Tibial nerve (tissue), 4 donors: ENCODE measurements around the gene FNBP1. TPM values are rescaled to one million over a fixed set of nuclear protein-coding genes. Genes with fewer than 3 reads are reported as not detected.
A peak's percentile ranks its signal among the peaks of the same experiment; 100 is the strongest.
"Not testable (repeated sequence)": the region's sequence is repeated elsewhere in the genome, so short reads cannot be mapped to it uniquely, and the experiment has no call there.

Experiments used
- DNase-seq, 2 donors: peaks; one replicate each; pipeline ENCODE4 v3.0.0-alpha.2; 2019; ENCODE audit warnings: low spot score in 2 of 2
- H3K27ac ChIP-seq, 4 donors: fragments of 200-600 bp; sonication (generic) in 3 of 4; one replicate each; pipeline ENCODE4 v1.5.1; 2017 to 2019; ENCODE audit warnings: mild to moderate bottlenecking in 1 of 4
- H3K27me3 ChIP-seq, 2 donors: fragments of 200-600 bp; sonication (generic) in 1 of 2; one replicate each; pipeline versions ENCODE4 v1.5.1 to v1.6.0; 2017 to 2019
- H3K36me3 ChIP-seq, 3 donors: fragments of 200-600 bp; sonication (generic); one replicate each; pipeline ENCODE4 v1.5.1; 2018 to 2019
- H3K4me1 ChIP-seq, 4 donors: fragments of 200-600 bp; sonication (generic) in 3 of 4; one replicate each; pipeline ENCODE4 v1.5.1; 2017 to 2019
- H3K4me3 ChIP-seq, 4 donors: fragments of 200-600 bp; sonication (generic) in 3 of 4; one replicate each; pipeline ENCODE4 v1.5.1; 2017 to 2019; ENCODE audit warnings: mild to moderate bottlenecking in 1 of 4, moderate library complexity in 1 of 4
- H3K9me3 ChIP-seq, 4 donors: fragments of 200-600 bp; sonication (generic) in 3 of 4; one replicate each; pipeline ENCODE4 v1.5.1; 2017 to 2019
- EP300 ChIP-seq, 2 donors: sonication (generic); formaldehyde crosslinking; IDR thresholded peaks; one replicate each; pipeline ENCODE4 v1.6.1; 2017; ENCODE audit warnings: antibody characterized with exemption in 2 of 2, mild to moderate bottlenecking in 1 of 2
- POLR2A ChIP-seq, 2 donors: fragments of 450-650 bp; IDR thresholded peaks; one replicate each; pipeline ENCODE4 v1.6.1; 2017; ENCODE audit warnings: antibody characterized with exemption in 2 of 2, mild to moderate bottlenecking in 2 of 2, moderate library complexity in 2 of 2
- WGBS, 2 donors: methylation state at CpG; one replicate each; pipeline ENCODE4 v1.1.5; 2018; 5-methylcytosine and 5-hydroxymethylcytosine counted together
- total RNA-seq, 4 donors: library from RNA; depleted of rRNA; stranded (reverse); fragments of >200 nt; gene quantifications; one replicate each; pipeline ENCODE4 v1.1.0, GENCODE V29; 2016
- TF ChIP-seq, protein P1 (sequence below), 5 experiments: fragments of 200-600 bp in 3 of 5; fragments of 450-650 bp in 2 of 5; sonication (generic) in 3 of 5; IDR thresholded peaks; one replicate each; pipeline ENCODE4 v1.5.1; 2016 to 2019; ENCODE audit warnings: antibody characterized with exemption in 5 of 5, mild to moderate bottlenecking in 3 of 5, moderate library complexity in 2 of 5

FNBP1 gene
- total RNA-seq, 4 donors from 2014 or later = 77.0 to 114 (median 86.4) TPM

DNA sequence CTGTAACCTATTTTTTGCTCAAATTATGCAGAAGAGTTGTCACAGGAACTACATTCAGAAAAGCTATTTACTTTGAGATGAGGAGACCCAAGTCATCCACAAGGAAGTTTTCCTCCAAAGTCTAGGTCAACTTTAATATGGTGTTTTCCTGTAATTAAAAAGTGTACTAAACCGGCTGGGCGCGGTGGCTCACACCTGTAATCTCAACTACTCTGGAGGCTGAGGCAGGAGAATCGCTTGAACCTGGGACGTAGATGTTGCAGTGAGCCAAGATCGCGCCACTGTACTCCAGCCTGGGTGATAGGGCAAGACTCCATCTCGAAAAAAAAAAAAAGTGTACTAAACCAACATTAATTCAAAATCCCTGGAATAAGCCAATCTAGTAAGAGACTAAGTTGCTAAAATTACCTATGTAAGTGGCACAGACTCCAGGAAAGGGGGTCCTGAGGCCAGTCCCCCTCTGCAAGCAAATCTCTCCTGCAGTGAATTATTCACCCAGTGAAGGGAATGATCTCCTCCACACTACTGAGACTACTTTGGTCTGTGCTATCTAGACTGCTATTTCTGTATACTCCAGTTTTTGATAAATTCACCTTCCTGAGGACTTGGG, 38.9 kb downstream of the FNBP1 start:
- no peaks in the 10 kb centered on the region for H3K27me3 ChIP-seq
- no peak overlapping the region for H3K4me3 ChIP-seq
- no peak for DNase-seq
- no peak for TF ChIP-seq EP300 (IDR thresholded peaks at IDR 0.05)
- TF ChIP-seq, protein P1, sequence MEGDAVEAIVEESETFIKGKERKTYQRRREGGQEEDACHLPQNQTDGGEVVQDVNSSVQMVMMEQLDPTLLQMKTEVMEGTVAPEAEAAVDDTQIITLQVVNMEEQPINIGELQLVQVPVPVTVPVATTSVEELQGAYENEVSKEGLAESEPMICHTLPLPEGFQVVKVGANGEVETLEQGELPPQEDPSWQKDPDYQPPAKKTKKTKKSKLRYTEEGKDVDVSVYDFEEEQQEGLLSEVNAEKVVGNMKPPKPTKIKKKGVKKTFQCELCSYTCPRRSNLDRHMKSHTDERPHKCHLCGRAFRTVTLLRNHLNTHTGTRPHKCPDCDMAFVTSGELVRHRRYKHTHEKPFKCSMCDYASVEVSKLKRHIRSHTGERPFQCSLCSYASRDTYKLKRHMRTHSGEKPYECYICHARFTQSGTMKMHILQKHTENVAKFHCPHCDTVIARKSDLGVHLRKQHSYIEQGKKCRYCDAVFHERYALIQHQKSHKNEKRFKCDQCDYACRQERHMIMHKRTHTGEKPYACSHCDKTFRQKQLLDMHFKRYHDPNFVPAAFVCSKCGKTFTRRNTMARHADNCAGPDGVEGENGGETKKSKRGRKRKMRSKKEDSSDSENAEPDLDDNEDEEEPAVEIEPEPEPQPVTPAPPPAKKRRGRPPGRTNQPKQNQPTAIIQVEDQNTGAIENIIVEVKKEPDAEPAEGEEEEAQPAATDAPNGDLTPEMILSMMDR (IDR thresholded peaks at IDR 0.05) = no peak
- TF ChIP-seq POLR2A (IDR thresholded peaks at IDR 0.05) = no peak
- peaks cover 0 to 24% (median 2%) of the 10 kb centered on the region in 4 donors for H3K4me1 ChIP-seq
- 80 to 81% methylated on average over 8 of the region's 8 CpGs for WGBS, 2 donors
- no peaks in the 10 kb centered on the region for H3K9me3 ChIP-seq
- no peak overlapping the region for H3K27ac ChIP-seq
- peaks cover 0 to 18% (median 0%) of the 10 kb centered on the region in 3 donors for H3K36me3 ChIP-seq

DNA sequence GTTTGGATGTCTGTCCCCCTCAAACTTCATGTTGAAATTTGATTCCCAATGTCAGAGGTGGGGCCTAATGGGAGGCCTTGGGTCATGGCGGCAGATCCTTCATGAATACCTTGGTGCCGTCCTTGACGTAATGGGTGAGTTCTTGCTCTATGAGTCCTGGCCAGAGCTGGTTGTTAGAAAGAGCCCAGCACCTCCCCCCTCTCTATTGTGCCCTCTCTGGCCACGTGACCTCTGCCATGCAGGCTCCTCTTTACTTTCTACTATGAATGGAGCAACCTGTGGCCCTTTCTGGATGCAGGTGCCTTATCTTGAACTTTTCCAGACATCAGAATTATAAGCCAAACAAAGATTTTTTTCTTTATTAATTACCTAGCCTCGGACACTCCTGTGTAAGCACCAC, 40.7 kb downstream of the FNBP1 start:
- DNase-seq = no peak
- peaks cover 0 to 18% (median 0%) of the 10 kb centered on the region in 3 donors for H3K36me3 ChIP-seq
- WGBS, 2 donors = 85 to 88% methylated on average over 5 of the region's 5 CpGs
- TF ChIP-seq, protein P1 (IDR thresholded peaks at IDR 0.05) = no peak
- TF ChIP-seq POLR2A (IDR thresholded peaks at IDR 0.05) (no peak), EP300 (IDR thresholded peaks at IDR 0.05) (no peak)
- H3K27me3 ChIP-seq = no peaks in the 10 kb centered on the region
- no peaks in the 10 kb centered on the region for H3K9me3 ChIP-seq
- no peak overlapping the region for H3K4me3 ChIP-seq
- peaks cover 0 to 29% (median 11%) of the 10 kb centered on the region in 4 donors for H3K4me1 ChIP-seq
- no peak overlapping the region for H3K27ac ChIP-seq

GRCh38 chr9:130001190-130001589, 41.8 kb downstream of the FNBP1 start:
- TF ChIP-seq EP300 (IDR thresholded peaks at IDR 0.05) = no peak
- TF ChIP-seq, protein P1 (IDR thresholded peaks at IDR 0.05) = no peak
- TF ChIP-seq POLR2A (IDR thresholded peaks at IDR 0.05) = no peak
- DNase-seq = no peak
- Histone ChIP-seq H3K4me3 (no peak overlapping the region), H3K36me3 (peaks cover 0 to 14% (median 0%) of the 10 kb centered on the region in 3 donors), H3K27me3 (no peaks in the 10 kb centered on the region), H3K9me3 (no peaks in the 10 kb centered on the region), H3K4me1 (peaks cover 0 to 38% (median 15%) of the 10 kb centered on the region in 4 donors), H3K27ac (peak overlapping the region in 1 of 4 donors; percentile 42)
- 70 to 77% methylated on average over 7 of the region's 7 CpGs for WGBS, 2 donors

DNA sequence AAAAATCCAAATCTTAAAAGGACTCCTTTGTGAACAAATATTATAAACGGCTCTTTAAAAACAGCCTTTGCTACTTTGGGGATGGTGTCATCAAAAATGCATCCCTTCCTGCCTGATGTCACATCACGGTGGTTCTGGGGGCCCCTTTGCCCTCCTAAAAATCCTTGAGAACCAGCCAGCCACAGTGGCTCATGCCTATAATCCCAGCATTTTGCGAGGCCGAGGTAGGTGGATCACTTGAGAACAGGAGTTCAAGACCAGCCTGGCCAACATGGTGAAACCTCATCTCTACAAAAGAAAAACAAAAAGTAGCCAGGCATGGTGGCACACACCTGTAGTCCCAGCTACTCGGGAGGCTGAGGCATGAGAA, 43.9 kb downstream of the FNBP1 start:
- TF ChIP-seq EP300 (IDR thresholded peaks at IDR 0.05) (no peak), POLR2A (IDR thresholded peaks at IDR 0.05) (no peak)
- TF ChIP-seq, protein P1 (IDR thresholded peaks at IDR 0.05) = no peak
- H3K4me1 ChIP-seq = peaks cover 0 to 59% (median 28%) of the 10 kb centered on the region in 4 donors
- WGBS, 2 donors = 44 to 47% methylated on average over 5 of the region's 5 CpGs
- H3K27ac ChIP-seq = peak overlapping the region in 3 of 4 donors; percentile 40 to 94 (median 72)
- no peak overlapping the region for H3K4me3 ChIP-seq
- H3K9me3 ChIP-seq = no peaks in the 10 kb centered on the region
- DNase-seq = no peak
- H3K27me3 ChIP-seq = no peaks in the 10 kb centered on the region
- H3K36me3 ChIP-seq = peaks cover 0 to 12% (median 0%) of the 10 kb centered on the region in 3 donors

GRCh38 chr9:129998491-129999140, 44.4 kb downstream of the FNBP1 start:
- Histone ChIP-seq H3K36me3 (peaks cover 0 to 12% (median 0%) of the 10 kb centered on the region in 3 donors), H3K4me1 (peaks cover 0 to 64% (median 28%) of the 10 kb centered on the region in 4 donors), H3K27me3 (no peaks in the 10 kb centered on the region), H3K9me3 (no peaks in the 10 kb centered on the region), H3K27ac (peak overlapping the region in 3 of 4 donors; percentile 40 to 94 (median 72)), H3K4me3 (no peak overlapping the region)
- TF ChIP-seq POLR2A (IDR thresholded peaks at IDR 0.05) = no peak
- TF ChIP-seq EP300 (IDR thresholded peaks at IDR 0.05) = no peak
- TF ChIP-seq, protein P1 (IDR thresholded peaks at IDR 0.05) = no peak
- WGBS, 2 donors = 39 to 44% methylated on average over 5 of the region's 5 CpGs
- DNase-seq = no peak

DNA sequence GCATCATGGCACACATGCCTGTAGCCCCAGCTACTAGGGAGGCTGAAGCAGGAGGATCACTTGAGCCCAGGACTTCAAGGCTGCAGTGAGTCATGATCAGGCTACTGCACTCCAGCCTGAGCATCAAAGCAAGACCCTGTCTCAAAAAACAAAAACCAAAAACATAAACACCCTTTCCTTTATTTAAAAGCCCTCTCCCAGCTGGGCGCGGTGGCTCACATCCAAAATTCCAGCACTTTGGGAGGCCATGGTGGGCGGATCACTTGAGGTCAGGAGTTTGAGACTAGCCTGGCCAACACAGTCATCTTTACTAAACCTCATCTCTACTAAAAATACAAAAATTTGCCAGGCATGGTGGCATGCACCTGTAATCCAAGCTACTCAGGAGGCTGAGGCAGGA, 45.3 kb downstream of the FNBP1 start:
- not testable (repeated sequence) for H3K4me3 ChIP-seq, H3K9me3 ChIP-seq, H3K27me3 ChIP-seq, DNase-seq
- 82 to 83% methylated on average over 3 of the region's 3 CpGs for WGBS, 2 donors
- H3K27ac ChIP-seq = peak overlapping the region in 2 of 4 donors; percentile 81 to 94
- H3K36me3 ChIP-seq = peaks cover 0 to 12% (median 0%) of the 10 kb centered on the region in 3 donors
- H3K4me1 ChIP-seq = peaks cover 0 to 65% (median 28%) of the 10 kb centered on the region in 4 donors
